Breast epithelium (tissue), 3 donors: ENCODE measurements around the gene C2CD5.
"Not testable (repeated sequence)": the region's sequence is repeated elsewhere in the genome, so short reads cannot be mapped to it uniquely, and the experiment has no call there.

Experiments used
- POLR2A ChIP-seq: fragments of 450-650 bp; IDR thresholded peaks from one replicate; pipeline ENCODE4 v1.6.1; 2016; ENCODE audit warnings: antibody characterized with exemption, mild to moderate bottlenecking, moderate library complexity
- POLR2AphosphoS5 ChIP-seq, 3 donors: sonication (generic); formaldehyde crosslinking; IDR thresholded peaks; one replicate each; pipeline ENCODE4 v1.6.1; 2017; ENCODE audit warnings: antibody characterized with exemption in 3 of 3
- TF ChIP-seq, protein P1 (sequence below), 3 donors: fragments of 450-650 bp; IDR thresholded peaks; one replicate each; pipeline ENCODE4 v1.5.1; 2016 to 2017; ENCODE audit warnings: antibody characterized with exemption in 3 of 3, mild to moderate bottlenecking in 3 of 3, moderate library complexity in 3 of 3

- TF ChIP-seq, protein P1, sequence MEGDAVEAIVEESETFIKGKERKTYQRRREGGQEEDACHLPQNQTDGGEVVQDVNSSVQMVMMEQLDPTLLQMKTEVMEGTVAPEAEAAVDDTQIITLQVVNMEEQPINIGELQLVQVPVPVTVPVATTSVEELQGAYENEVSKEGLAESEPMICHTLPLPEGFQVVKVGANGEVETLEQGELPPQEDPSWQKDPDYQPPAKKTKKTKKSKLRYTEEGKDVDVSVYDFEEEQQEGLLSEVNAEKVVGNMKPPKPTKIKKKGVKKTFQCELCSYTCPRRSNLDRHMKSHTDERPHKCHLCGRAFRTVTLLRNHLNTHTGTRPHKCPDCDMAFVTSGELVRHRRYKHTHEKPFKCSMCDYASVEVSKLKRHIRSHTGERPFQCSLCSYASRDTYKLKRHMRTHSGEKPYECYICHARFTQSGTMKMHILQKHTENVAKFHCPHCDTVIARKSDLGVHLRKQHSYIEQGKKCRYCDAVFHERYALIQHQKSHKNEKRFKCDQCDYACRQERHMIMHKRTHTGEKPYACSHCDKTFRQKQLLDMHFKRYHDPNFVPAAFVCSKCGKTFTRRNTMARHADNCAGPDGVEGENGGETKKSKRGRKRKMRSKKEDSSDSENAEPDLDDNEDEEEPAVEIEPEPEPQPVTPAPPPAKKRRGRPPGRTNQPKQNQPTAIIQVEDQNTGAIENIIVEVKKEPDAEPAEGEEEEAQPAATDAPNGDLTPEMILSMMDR (IDR thresholded peaks at IDR 0.05) = not testable (repeated sequence)
- not testable (repeated sequence) for TF ChIP-seq POLR2A; POLR2AphosphoS5 (IDR thresholded peaks at IDR 0.05)
Measured at GRCh38 chr12:22480814-22481213, 63.5 kb downstream of the C2CD5 start.
